ENCODE data around the gene STK39. TPM values are rescaled to one million over a fixed set of nuclear protein-coding genes. Genes with fewer than 3 reads are reported as not detected.

The STK39 gene
- total RNA-seq, 1 experiment from 2014 or later, result 22.1 TPM

DNA sequence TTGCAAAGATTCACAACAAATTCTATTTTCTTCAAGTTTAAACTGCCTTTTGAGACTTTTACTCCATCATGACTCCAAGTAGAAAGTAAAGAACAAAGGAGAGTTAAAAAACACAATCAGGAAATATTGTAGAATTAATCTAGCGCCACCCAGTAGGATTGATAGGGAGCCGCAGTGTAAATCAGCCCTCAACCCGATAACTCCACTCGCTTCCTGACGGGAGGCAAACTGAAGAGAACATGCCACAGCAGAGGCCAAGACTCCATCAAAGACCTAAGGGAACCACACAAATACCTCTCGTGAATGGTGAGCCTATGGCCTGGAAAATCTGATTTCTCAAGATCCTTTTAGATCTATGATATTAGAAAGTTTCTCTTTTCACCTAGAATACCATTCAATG, 319.0 kb downstream of the STK39 start:
- Histone ChIP-seq H4K5ac (ENCODE audit: insufficient read length, low read depth, low read length) (no peak overlapping the region), H4K20me1 (ENCODE audit: control insufficient read depth, insufficient read depth, insufficient read length) (no peaks in the 10 kb centered on the region), H2BK5ac (ENCODE audit: insufficient read length, low read length) (no peak overlapping the region), H2BK20ac (ENCODE audit: low read depth, low read length, poor library complexity, severe bottlenecking) (no peak overlapping the region), H3K27me3 (ENCODE audit: insufficient read depth, low read length) (no peaks in the 10 kb centered on the region), H2AFZ (ENCODE audit: low read length) (no peak overlapping the region), H3K79me1 (ENCODE audit: insufficient read depth, low read depth, low read length, poor library complexity, severe bottlenecking) (no peaks in the 10 kb centered on the region), H3K18ac (ENCODE audit: insufficient read length, low read depth, low read length) (no peak overlapping the region), H3K79me2 (ENCODE audit: insufficient read depth, low read length) (no peaks in the 10 kb centered on the region), H3K56ac (ENCODE audit: insufficient read length, low read depth, low read length) (no peak overlapping the region), H3K9me3 (ENCODE audit: control insufficient read depth, low read depth, low read length) (no peaks in the 10 kb centered on the region), H2AK5ac (ENCODE audit: insufficient read length, low read length) (no peak overlapping the region), H3K4ac (ENCODE audit: low read depth, low read length) (no peak overlapping the region), H2BK12ac (ENCODE audit: insufficient read length, low read depth, low read length) (no peak overlapping the region), H3K4me1 (ENCODE audit: insufficient read depth, low read length) (no peaks in the 10 kb centered on the region), H3K23me2 (ENCODE audit: insufficient read length, low read depth, low read length, poor library complexity, severe bottlenecking) (no peaks in the 10 kb centered on the region), H2BK15ac (ENCODE audit: low read depth, low read length) (no peak overlapping the region), H2BK120ac (ENCODE audit: low read depth, low read length, poor library complexity, severe bottlenecking) (no peak overlapping the region), H3K4me2 (ENCODE audit: insufficient read depth, insufficient read length, low read length) (no peak overlapping the region), H3K27ac (ENCODE audit: insufficient read length, low read depth, low read length) (no peak overlapping the region), H3K14ac (ENCODE audit: insufficient read depth, low read length) (no peak overlapping the region), H4K8ac (replicated peaks; ENCODE audit: insufficient read length, low read depth, low read length) (no peak overlapping the region), H3T11ph (ENCODE audit: low read length) (no peak overlapping the region), H3K23ac (ENCODE audit: insufficient read length, low read depth, low read length) (no peak overlapping the region), H4K91ac (ENCODE audit: insufficient read length, low read depth, low read length) (no peak overlapping the region), H3K9ac (ENCODE audit: extremely low read depth, insufficient read length, low read length) (no peak overlapping the region)
- no peak for DNase-seq
- no peaks in the 10 kb centered on the region for H3K9me3 Mint-ChIP-seq
- TF ChIP-seq, protein P1, sequence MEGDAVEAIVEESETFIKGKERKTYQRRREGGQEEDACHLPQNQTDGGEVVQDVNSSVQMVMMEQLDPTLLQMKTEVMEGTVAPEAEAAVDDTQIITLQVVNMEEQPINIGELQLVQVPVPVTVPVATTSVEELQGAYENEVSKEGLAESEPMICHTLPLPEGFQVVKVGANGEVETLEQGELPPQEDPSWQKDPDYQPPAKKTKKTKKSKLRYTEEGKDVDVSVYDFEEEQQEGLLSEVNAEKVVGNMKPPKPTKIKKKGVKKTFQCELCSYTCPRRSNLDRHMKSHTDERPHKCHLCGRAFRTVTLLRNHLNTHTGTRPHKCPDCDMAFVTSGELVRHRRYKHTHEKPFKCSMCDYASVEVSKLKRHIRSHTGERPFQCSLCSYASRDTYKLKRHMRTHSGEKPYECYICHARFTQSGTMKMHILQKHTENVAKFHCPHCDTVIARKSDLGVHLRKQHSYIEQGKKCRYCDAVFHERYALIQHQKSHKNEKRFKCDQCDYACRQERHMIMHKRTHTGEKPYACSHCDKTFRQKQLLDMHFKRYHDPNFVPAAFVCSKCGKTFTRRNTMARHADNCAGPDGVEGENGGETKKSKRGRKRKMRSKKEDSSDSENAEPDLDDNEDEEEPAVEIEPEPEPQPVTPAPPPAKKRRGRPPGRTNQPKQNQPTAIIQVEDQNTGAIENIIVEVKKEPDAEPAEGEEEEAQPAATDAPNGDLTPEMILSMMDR (conservative IDR thresholded peaks at IDR 0.05), result no peak; the same call in 2 of the 3 replicates
- H3K27ac Mint-ChIP-seq, result no peak overlapping the region
- no CpG with 5 or more reads among the region's 6 CpGs for WGBS (ENCODE audit: extremely low coverage, insufficient read length, low lambda C conversion rate)
- no peak overlapping the region for H3K4me3 Mint-ChIP-seq
- no peaks in the 10 kb centered on the region for H3K27me3 Mint-ChIP-seq (ENCODE audit: low read depth)
- H3K36me3 Mint-ChIP-seq (ENCODE audit: insufficient read depth in 1 of 3, low read depth in 3 of 3), result no peaks in the 10 kb centered on the region; a peak in 1 of 7 replicates
- peaks cover 0 to 6% of the 10 kb centered on the region in 2 experiments; a peak in 2 of 4 replicates for H3K4me1 Mint-ChIP-seq
